HL-60 (cell line): ENCODE data around the gene ACVR1C.
"Not testable (repeated sequence)": the region's sequence is repeated elsewhere in the genome, so short reads cannot be mapped to it uniquely, and the experiment has no call there.

Experiments used
- CTCF ChIP-seq: IDR thresholded peaks from one replicate; pipeline ENCODE4 v1.5.1; 2011; ENCODE audit warnings: low read length, control low read depth, inconsistent platforms; ENCODE audit not compliant: insufficient read depth
- GABPA ChIP-seq: IDR thresholded peaks from 2 replicates; pipeline ENCODE4 v1.6.1; 2012; ENCODE audit warnings: low read depth
- POLR2AphosphoS5 ChIP-seq: IDR thresholded peaks from 2 replicates; pipeline ENCODE4 v1.6.1; 2012; ENCODE audit warnings: low read depth
- REST ChIP-seq: IDR thresholded peaks from 2 replicates; pipeline ENCODE4 v1.6.1; 2012; ENCODE audit warnings: low read depth; ENCODE audit not compliant: insufficient replicate concordance

GRCh38 chr2:157566113-157566512 is 62.6 kb downstream of the ACVR1C start:
- TF ChIP-seq CTCF, REST, POLR2AphosphoS5, GABPA: not testable (repeated sequence)
